Activated CD8-positive, alpha-beta memory T cell treated with anti-CD3 and anti-CD28 coated beads for 48 hours (primary cell): Measurements from ENCODE around the gene GNA14.

Experiments
- DNase-seq, 3 experiments: peaks; one replicate each; pipeline ENCODE4 v3.0.0-alpha.2; 2020; ENCODE audit warnings: low read depth in 2 of 3, low spot score in 2 of 3

The GNA14 gene

DNA sequence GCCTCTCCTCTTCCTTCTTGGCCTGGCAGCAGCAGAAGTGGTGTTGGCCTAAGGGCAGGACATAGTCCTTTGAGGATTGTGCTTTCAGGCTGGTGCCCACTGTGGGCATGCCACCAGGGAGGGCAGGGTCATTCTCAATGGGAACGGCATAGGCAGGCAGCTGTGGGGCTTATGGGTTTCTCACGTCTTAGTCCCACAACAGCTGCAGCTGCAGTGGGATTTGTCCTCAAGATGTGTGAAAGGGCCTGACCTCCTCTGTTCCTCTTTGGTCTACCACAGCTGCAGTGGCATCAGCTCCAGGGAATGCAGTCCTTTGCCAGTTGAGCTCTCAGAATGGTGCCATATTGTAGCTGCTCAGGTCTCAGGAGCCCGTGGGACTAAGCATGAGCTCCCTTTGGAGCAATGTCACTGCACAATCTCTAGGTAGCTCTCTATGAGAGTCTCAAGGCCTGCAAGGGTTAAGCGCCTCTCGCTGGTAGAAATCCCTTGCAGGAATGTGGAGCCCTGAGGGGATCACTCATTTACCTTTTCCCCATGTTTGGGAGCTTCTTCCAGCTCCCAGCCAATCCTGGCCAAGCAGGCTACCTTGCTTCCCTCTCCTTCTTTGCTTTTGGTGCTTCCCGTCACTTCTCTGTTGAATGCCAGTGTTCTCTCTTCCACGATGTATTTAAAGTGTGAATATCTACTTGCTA lies 104.8 kb downstream of the GNA14 start:
- DNase-seq, result no peak

DNA sequence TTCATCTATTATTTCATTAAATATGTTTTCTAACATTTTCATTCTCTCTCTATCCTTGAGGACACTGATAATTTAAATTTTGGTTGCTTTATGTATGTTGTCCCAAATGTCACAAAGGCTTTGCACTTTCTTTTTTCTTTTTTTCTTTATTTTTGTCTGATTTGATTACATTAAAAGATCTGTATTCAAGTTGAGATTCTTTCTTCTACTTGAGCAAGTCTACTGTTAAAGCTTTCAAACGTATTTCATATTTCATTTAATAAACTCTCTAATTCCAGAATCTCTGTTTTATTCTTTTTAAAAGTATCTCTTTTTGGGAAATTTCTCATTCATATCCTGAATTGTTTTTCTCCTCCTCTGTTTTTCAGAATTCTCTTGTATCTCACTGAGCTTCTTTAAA lies 106.5 kb downstream of the GNA14 start:
- no peak for DNase-seq

DNA sequence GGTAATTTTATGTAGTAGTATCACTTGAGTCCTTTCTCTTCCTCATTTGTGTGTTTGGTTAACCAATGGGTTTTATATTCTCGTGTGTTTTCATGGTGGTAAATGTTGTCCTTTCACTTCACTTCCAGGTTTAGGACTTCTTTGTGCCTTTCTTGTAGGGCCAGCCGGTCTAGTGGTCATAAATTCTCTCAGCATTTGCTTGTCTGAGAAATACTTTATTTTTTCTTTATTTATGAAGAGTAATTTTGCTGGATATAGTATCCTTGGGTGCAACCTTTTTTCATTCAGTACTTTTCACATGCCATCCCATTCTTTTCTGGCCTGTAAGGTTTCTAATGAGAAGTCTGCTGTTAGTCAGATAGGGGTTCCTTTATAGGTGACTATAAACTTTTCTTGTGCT lies 107.1 kb downstream of the GNA14 start:
- no peak for DNase-seq

DNA sequence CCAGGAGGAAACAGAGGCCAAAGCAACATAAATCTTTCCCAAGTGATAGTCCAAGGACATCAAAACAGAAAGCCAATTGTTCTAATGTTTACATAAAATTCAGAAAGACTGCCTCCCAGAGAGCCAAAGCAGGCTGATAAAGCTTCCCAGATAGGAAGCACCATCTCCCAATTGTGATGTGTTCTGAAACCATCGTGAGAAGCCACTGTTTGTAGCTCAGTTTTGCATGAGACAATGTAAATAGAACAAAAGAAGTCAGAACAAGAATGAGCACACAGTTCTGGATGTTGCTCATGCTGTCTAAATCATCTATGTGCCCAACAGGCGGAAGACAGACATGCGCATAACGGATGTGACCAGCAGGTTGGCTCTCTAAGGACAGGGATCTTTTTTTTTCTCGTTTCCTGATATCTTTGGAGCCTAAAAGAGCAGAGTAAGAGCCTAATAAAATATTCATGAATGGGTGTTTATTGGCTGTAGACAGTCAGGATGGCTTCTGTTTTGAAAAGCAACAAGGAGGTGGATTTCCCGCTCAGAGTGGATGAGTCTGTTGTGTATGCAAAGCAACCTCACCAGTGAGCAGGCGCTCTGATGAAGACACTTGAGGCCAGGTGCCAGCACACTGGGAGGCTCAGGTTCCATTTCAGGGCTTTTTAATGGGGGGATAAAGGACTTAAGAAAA lies 113.6 kb downstream of the GNA14 start:
- DNase-seq, result no peak

DNA sequence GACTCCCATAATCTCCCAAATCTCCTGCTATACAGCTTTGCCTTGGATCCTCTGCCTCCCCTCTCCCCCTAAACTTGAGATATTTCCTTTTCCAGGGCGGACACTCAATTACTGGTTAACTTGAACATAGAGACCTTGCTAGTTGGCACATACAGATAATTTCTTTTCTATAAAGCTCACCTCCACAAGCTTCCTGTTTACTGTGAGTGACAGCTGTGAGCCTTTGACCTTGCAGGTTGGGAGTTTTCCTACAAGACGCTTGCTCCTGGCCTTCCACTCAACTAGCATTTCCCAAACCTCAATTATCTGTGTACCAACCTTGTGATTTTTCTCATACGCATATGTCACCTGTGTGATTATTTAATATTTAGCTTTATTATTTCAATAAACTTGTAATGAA lies 114.5 kb downstream of the GNA14 start:
- no peak for DNase-seq

DNA sequence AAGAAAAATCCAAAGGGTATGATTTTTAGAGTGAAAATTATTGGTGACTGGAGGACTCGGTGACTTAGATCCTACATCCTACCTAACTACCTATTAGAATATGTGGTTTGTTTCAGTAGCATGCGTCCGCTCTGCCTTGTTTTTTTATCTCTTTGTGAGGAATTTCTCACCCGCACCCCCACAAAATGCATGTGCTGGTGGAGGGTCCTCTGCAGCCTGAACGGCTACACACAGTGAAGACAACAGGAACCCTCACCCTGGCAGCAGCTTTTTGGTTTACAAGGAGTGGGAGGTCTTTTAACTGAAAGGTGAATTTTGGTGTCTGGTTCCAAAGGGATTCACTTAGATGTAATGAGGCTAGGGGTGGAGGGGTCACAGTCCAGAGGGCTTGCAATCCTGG lies 115.5 kb downstream of the GNA14 start:
- no peak for DNase-seq

DNA sequence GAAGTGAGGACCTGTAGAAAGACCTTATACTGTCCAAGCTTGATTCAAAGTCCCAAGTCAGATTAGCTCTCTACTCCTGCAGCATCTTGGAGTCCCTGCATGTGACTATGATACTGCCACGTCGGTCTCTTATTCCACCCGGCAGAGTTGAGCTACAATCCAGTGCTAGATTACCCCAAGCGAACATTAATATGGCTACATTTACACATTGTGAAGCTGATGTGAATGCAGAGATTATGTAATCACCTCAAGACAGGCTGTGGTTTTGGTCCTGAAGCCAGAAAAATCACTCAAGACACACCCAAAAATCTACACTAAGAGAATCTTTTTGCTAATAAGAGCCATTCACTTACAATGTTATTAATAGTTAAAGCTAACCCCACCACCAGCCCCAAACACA lies 116.7 kb downstream of the GNA14 start:
- DNase-seq, result no peak

DNA sequence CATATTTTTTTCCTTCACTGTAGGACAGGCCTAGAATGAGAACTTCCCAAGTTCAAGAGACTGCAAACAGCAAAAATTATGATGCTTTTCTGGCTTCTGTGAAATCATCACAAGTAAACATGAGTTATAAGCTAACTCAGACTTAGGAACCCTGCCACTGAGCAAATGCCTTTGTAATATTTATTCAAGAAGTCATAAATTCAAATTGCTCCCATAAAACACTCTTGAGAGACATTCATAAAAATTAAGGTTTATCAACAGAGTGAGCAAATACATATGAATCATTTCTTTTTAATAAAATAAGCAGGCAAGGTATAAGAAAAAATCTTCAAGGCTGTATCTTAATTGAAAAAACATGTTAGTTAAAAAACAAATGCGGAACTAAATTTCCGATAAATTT lies 124.2 kb downstream of the GNA14 start:
- no peak for DNase-seq

DNA sequence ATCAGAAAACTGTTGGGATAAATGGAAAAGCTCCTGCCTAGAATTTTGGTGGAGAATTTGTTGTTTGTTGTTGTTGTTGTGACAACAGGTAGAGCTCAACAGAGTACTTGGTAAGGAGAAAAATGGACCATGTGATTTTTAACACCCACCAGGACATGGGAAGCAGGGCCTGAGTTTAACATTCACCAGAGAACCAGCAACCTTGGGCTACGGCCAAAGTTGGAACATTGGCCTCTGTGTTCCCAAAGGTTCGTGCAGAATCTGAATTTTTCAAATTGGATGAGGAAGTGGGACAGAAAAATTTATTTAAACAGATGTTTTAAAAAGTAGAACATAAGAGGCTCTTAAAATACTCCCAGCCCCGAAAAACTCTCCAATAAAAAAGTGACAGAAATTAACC lies 127.0 kb downstream of the GNA14 start:
- no peak for DNase-seq

DNA sequence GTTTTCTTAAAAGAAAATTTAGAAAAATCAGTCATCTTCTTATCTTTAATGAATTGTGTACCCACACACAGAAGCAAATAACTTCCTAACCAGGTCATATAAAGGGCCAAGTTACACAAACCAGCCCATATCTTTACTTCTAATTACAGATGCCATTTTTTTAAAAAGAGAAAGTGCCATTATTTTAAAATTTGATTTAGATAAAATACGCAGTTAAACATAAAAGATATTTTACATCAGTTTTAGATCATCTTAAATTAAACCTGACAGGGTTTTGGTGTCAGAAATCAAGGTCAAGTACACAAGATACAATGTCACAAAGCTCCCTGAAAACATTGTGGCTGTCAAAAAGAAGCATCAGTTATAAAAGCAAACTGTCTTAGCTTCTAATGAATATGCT lies 129.4 kb downstream of the GNA14 start:
- no peak for DNase-seq

DNA sequence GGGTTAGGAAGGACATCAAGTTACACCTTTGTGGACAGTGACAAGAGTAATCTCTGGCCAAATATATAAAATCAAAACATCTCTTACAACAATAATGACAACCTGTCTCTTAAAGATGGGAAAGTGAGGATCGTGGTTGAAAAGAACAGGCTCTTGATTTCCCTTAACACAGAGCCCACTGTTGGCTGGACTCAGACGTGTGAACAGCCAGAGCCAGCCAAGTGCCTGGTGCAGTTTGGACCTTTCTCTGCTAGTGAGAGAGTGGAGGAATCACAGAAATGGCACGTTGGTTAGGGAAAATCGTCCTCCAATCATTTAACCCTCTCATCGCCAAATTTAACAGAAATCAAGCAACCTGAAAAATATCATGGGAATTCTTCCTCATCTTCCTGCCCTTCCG lies 131.3 kb downstream of the GNA14 start:
- no peak for DNase-seq

DNA sequence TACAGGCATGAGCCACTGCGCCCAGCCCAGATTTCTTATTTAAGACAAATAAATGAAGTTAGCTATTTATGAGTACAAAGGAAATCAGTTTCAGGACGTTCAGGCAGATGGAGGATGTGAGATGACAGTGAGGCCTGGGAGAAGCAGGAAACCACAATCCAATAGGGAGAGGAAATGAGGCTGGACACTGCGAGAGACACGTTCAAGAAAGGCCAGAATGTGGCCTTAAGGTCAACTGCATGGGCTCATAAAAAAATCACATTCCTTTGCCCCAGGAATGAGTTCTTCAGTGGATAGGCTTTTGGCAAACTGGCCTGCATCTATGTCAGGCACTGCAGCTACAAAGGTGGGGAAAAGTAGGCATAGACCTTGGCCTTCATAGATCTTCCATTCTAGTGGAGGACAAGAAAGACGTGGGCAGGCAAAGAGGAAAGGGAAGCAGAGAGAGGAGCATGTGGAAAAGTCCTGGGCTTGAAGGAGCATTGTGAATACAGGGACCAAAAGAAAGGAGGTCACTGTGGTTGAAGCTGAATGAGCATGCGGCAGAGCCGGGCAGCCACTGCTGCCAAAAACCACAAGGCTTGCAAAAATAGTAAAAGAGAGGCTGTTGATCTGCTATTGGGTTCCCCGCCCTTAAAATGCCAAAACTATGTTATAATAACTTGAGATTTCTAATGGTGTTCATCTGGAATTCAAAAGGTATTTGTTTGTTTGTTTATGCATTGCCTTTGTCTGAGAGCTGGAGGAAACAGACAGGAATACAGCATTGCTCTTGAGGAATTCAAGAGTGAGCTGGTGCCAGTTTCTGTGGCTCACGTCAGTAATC lies 133.0 kb downstream of the GNA14 start:
- no peak for DNase-seq

DNA sequence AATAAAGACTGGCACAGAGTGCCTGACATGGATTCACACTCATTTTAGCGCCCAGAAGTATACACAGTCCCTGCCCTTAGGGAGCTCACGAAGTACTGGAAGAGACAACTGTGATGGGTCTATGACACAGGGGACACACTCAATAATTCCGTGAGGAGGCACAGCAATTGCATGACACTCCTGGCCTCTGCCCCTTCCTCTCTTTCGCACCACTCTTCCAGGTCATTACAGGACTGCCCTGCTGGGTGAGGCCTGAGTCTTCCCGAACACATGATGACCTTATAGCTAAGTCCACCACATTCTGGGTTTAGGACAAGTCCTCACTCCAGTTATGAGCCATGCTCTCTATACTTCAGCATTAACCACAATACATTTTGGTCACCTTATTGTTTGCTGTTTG lies 134.7 kb downstream of the GNA14 start:
- DNase-seq, result no peak

DNA sequence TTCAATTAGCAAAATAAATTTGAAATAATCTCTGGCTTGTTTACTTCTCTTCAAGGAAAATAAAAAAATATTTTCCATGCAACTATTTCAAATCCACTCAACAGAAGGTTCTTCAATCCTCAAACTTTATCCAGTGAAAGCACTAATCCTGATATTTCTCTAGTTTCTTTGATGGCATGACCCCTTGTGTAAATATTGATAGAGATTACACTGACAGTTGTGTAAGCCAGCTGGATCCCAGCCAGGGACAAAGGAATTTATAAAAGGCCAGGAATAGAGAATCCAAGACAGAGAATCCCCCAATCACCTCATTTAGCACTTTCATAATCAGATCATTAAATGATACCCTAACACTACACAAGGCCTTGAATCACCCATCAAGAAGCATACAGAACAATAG lies 135.2 kb downstream of the GNA14 start:
- no peak for DNase-seq

DNA sequence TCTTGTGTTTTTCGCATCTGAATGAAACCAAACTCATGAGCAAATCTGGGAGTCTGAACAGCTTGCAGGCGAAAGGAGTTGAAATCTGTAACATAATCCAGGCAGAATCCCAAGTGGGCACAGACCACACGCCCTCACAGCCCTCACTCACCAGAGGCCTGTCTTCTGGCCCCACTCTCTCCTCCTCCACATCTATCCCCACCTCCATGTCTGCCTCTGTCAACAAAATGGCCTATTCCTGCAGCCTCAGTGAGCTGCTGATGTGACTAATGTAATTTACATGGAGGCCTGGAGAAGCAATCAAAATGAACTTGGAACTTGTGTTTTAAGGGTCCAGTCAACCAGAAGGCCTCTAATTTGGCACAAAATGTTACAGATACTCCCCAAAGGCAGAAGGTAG lies 136.6 kb downstream of the GNA14 start:
- DNase-seq, result no peak

DNA sequence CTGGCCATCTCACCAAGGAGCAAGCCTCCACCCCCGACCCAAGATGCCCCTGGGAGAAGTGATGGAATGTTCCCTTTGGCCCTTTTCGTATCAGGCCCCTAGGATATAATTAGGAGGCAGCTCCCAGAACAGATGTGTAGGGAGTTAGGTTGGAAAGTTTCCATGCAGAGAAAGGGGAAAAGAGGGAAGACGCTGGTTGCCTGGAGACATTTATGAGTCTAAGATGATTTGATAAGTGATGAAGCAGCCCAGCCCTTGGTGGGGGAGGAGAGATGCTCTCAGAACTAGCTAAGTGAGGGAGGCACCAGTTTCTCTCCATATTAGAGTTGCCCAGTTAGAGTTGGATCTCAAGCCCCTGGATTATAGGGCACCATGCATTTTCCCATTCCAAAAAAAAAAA lies 137.5 kb downstream of the GNA14 start:
- DNase-seq, result no peak

DNA sequence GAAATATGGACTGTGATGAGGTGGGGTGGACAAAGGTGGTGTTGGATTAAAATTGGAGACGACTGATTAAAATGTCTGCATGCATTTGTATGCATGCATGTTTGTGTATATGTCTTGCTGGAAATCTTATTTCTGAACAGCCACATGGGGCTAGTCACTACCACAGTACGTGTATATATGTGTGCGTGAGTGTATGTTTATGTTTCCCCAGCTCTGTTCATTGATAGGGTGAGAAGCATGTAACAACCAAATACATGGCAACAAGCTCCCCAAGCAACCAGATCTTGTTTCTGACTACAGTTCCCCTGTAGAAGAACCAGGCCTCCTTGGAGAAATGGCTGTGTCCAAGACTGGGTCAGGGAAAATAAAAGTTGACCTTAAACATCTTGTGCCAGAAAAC lies 139.7 kb downstream of the GNA14 start:
- no peak for DNase-seq

DNA sequence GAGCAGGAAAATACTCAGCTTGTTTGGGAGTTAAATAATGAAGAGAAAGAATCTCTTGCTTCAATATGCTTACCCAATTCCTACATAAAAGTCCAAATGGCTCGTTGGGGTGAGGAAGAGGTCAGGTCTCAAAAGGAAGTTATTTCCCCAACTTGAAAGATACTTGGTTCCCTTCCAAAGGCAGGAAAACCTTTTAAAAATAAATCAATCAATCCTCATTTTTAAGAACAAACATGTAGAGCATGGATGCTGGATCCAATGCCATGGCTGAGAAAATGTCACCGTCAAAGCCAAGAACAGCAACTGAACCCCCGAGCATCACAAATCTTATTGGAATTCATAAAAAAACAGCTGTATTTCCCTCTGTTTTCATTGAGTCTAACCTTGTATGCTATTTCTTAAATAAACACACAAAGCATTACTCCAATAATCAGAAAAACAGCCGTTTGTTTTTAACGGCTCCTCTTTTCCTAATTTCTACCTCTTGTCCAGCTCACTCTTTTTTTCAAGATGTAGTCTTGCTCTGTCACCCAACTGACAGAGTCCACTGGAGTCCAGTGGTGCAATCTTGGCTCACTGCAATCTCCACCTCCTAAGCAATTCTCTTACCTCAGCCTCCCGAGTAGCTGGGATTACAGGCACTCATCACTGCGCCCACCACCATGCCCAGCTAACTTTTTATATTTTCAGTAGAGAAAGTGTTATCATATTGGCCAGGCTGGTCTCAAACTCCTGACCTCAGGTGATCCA lies 140.7 kb downstream of the GNA14 start:
- no peak for DNase-seq

DNA sequence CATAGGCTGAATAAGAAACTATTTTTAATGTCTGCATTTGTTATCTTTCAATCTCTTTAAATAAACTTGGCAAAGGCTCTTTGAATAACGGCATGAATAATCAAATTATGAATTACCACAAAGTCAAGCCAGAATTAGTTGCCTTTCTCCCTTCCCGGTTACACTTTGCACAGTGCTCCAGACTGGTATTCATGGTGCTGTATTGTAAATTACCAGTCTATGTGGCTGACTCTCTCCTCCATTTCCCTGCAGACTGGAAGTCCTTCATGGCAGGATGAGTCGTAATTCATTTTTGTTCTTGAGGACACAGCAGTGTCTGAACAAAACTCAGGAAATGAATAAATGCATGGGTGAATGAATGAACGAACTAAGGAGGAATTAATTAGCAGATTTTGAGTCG lies 142.9 kb downstream of the GNA14 start:
- DNase-seq, result no peak

DNA sequence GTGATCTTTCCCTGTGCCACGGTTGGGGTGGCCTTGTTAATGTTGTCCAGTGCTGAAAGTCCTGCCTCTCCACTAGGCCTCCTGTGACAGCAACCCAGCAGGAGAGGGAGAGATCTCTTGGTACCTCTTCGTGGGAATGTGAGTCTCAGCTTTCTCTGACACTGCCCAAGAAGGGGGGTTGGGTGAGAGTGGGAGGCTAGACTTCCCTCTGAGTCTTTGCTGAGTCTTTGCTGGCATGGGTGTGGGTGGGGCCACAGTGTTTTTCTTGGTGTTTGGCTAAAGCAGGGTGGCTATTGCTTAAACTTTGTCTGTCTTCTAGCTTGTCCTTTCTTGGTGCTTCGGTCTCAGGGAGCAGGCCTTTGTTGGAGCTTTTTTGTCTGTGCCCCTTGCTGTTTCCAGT lies 145.6 kb downstream of the GNA14 start:
- no peak for DNase-seq

DNA sequence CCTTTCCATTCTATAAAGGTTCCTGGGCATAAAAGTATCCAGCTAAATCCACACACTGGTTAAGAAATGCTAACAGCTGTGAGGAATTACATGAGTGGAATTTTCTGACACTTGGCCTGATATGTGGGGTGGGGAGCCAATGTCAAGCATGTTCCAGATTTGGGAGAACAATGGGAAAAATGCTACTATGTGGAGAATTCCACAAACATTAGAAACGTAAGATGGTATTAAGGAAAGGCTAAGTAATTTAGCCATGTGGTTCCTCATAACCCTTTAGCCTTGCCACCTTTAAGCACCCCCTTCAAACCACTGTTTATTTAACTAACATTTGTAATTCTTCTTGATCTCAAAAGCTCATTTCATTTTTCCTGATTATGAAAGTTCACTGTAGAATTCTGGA lies 149.2 kb downstream of the GNA14 start:
- DNase-seq, result no peak
